ENCODE results near the gene OR1F1.
"Not testable (repeated sequence)": the region's sequence is repeated elsewhere in the genome, so short reads cannot be mapped to it uniquely, and the experiment has no call there.

The OR1F1 gene

DNA sequence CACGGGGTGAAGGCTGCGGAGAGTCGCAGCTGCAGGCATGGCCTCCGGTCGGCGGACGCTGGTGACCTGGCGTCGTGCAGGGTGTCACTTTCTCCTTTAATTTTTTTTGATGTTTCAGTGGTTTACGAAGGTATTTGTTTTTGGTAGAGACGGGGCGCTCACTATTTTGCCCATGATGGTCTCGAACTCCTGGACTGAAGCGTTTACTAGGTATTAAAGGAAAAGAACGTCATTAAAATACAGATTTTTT, 36.1 kb upstream of the OR1F1 start:
- DNase-seq: no peak

- peak; percentile 96 for DNase-seq
Measured at GRCh38 chr16:3152277-3152990, 35.6 kb upstream of the OR1F1 start.

GRCh38 chr16:3152991-3153368, 35.0 kb upstream of the OR1F1 start:
- no peak for DNase-seq

- DNase-seq: no peak
Measured at GRCh38 chr16:3155181-3155580, 32.8 kb upstream of the OR1F1 start.

DNA sequence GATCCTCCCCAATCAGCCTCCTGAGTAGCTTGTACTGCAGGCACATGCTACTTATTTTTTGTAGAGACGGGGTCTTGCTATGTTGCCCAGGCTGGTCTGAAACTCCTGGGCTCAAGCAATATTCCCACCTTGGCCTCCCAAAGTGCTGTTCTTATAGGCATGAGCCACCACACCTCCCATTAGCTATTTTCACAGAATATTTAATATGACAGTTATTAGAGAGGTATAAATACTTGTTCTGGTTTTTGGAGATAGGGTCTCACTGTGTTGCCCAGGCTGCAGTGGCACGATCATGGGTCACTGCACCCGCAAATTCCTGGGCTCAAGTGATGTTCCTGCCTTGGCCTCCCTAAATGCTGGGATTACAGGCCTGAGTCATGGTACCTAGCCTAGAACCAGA, 32.0 kb upstream of the OR1F1 start:
- DNase-seq: no peak

- DNase-seq: peak; percentile 90
Measured at GRCh38 chr16:3157229-3158025, 30.6 kb upstream of the OR1F1 start.

DNA sequence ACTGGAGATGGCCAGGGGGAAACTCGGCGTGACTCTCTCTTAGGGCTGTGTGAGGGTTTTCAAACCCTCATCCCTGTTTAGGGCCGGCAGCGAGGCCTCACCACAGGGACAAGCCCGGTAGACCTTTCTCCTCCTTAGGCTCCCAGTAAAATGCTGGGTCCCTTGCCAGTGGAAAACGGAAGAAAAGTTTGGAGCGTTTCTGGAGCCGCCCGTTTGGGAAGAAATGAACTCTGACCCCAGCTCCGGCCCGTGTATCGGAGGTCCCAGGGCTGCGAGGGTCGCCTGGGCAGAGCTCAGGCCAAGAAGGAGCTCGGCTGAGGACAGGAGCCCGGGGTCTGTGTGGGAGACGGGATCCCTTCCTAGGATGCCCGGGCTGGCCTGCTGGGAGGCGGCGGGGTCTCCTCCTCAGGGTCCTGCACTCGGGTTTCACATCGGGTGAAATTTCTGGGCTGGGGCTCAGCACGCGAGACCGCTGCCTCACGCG, 29.9 kb upstream of the OR1F1 start:
- no peak for DNase-seq

GRCh38 chr16:3158510-3159314, 29.3 kb upstream of the OR1F1 start:
- DNase-seq: peak; percentile 94

DNA sequence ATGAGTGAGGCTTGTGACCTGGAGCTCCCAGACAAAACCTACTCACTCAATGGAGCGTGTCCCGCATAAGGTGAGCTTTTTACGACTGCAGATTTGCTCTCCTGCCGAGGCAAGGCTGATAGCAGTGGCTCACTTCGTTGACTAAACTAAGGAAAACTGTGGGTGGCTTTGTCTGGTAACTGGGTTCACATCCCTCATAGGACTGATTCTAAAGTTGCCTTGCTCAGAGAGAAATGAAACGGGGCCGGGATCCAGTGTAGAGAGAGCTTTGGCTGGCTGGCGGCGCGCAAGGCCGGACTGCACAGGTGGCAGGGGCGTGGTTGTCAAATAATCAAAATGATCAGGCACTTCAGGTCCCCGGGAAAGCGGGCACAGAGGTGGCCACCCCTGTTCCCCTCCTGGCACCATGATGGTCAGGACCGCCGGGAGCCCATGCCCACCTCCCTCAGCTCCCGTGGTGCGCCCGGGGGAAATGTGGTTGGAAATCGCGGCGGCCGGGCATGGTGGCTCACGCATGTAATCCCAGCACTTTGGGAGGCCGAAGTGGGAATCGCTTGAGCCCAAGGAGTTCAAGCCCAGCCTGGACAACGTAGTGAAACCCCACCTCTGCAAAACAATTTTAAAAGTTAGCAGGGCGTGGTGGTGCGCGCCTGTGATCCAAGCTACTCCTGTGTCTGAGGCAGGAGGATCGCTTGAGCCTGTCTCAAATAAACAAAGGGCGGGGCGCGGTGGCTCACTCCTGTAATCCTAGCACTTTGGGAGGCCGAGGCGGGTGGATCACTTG, 26.6 kb upstream of the OR1F1 start:
- no peak for DNase-seq

DNA sequence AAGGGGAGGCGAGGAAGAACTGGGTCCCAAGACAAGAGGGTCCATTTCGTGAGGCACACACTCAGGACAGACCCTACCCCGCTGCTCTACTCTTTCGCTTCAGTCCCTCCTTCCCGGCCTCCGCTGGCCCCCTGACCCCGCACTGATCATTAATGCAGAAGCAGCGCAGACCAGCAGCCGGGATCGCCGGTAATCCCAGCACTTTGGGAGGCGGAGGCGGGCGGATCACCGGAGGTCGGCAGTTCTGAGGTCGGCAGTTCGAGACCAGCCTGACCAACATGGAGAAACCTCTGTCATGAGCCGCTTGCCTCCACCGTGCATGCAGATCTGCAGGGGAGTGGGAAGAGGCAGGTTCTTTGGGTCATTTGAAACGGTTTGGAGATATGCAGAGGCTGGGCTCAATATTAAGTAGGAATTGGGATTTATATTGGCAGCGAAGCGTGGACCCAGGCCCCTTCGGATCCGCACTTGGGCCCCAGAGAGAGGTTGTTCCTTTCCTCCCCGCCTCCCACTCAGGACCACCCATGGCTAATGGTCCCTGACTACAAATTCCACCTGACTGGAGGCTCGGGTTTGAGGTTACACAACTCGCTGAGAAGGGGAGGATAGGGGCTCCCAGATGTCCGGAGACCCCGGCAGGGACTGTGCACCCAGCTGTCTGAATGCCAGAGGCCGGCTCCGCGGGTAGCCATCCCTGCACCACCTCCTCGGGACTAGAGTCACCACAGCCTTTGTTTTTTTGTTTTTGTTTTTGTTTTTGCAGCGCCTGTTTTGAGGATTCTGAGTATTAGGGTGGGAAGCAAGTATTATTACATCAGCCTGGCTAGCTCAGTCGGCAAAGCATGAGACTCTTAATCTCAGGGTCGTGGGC, 23.6 kb upstream of the OR1F1 start:
- no peak for DNase-seq

GRCh38 chr16:3165111-3165822, 22.7 kb upstream of the OR1F1 start:
- no peak for DNase-seq

DNA sequence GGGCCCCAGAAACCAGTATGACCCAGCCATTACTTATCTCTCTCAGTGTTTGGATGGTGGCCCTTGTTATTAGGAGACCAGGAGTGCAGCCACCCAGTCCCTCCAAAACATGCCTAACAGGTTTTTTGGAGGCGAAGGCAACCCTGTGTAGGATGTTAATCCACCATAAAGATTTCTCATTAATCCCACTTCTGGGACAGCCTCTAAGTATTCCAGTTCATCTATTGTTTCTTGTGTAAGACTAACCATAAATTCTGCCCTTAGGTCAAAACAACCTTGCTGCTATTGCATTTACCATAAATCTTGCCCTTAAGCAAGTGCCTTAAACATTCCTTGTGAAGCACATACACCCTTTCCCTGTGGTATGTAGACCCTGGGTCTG, 21.5 kb upstream of the OR1F1 start:
- DNase-seq: no peak

DNA sequence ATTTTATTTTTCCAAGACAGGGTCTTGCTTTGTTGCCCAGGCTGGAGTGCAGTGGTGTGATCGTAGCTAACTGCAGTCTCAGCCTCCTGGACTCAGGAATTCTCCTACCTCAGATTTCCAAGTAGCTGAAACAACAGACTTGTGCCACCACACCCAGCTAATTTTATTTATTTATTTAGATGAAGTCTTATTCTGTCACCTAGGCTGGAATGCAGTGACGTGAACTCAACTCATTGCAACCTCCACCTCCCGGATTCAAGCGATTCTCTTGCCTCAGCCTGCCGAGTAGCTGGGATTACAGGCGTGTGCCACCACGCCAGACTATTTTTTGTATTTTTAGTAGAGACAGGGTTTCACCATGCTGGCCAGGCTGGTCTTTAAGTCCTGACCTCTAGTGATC, 19.3 kb upstream of the OR1F1 start:
- not testable (repeated sequence) for DNase-seq

- peak; percentile 58 for DNase-seq
Measured at GRCh38 chr16:3170440-3171180, 17.4 kb upstream of the OR1F1 start.

DNA sequence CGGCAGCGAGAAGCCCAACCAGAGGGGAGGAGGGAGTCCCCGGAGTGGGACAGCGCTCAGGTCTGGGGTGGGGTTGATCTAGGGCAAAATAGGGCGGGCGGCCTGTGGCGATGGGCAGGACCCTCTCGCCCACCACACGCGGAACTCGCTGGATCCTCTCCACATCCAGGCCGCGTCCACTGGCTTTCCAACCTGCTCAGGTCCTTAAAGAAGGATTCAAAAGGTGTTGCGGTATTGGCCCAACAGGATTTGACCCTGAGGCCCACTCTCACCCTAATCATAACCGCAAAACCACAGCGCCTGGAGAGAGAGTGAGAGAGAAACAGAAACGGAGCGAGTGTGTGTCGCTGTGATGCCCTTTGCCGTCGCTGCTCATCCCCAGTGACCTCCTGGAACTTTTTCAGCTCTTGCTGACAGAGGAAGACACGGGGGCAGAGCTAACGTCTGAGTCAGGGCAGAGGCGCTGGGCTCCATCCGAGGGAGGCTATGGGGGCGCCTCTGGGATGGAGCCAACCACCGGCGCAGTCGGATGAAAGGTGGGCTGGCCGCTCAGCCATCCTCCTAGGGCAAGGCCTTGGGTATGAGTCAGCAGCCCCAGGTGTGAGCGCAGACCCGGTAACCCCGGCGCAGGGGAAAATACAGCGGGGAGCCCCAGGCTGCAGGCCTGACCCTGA, 16.7 kb upstream of the OR1F1 start:
- peak; percentile 57 for DNase-seq

GRCh38 chr16:3171855-3172593, 16.0 kb upstream of the OR1F1 start:
- peak; percentile 93 for DNase-seq

DNA sequence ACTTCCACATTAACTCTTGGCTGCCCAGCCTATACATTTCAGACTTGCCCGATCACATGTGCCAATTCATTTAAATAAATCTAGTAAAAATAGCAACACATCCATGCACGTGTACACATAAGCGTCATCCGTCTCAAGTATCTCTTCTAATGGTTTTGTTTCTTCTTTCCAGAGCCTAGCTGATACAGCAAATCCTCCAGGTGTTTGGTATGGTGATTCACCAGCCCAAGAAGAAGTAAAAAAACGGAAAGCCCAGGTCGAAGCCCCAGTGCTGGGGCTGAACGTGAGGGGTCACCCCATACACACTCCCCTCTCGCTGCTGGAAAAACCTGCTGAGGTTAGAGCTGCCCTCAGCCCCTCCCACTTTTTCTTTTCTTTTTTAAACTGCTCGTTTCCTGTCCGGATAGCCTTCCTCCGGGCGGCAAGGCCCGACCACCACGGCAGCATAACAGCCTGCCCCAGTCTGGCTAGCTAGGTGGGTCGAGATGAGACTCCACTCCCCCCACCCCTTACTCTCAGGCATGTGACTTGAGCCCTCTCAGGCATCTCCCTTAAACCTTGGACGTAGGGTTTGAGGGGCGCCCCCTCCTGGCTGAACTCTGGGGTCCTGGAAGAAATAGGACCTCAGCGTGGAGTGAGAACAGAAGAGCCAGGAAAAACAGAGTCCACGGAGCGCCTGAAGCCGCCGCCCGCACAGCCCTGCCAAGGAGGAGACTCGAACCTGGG, 13.9 kb upstream of the OR1F1 start:
- DNase-seq: peak; percentile 67

GRCh38 chr16:3174618-3175148, 13.3 kb upstream of the OR1F1 start:
- DNase-seq: no peak
